Measurements from ENCODE around the gene SERINC2.
"Not testable (repeated sequence)": the region's sequence is repeated elsewhere in the genome, so short reads cannot be mapped to it uniquely, and the experiment has no call there.

Gene SERINC2

GRCh38 chr1:31386576-31387243, 26.3 kb upstream of the SERINC2 start:
- not testable (repeated sequence) for FAIRE-seq

GRCh38 chr1:31387612-31388011, 25.4 kb upstream of the SERINC2 start:
- FAIRE-seq: no peak

DNA sequence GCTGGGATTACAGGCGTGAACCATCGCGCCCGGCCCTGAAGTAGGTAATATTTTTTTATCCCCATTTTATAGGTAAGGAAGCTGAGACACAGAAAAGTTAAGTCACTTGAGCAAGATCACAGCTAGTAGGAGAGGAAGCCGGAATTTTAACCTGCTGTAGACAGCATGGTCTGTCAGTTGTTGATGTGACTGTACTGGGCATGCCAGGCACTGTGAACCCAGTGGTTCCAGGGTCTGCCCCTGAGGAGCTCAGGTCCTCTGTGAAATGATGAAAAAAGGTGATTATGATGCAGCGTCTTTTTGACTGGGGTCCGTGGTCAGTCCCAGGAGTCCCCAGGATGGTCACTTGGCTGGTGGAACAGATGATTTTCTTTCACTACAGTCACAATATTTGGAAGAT, 23.4 kb upstream of the SERINC2 start:
- no peak for FAIRE-seq

DNA sequence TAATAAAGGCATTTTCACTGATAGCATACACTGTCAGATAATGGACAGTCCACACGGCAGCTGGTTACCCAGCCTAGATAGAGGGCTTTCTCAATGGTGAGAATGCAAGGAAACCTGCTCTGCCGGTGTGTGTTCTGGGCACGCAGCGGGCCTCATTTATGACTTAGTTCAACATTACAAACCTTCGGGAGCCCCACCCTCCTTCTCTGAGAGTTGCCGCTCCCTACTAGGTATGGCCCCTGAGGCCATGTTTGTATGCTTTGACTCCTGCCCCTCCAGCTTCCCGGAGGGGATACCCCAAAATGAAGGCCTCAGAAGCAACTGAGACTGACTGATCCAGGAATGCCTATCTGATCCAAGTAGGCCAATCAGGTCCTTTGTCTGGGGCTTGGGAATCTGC, 22.9 kb upstream of the SERINC2 start:
- no peak for FAIRE-seq

DNA sequence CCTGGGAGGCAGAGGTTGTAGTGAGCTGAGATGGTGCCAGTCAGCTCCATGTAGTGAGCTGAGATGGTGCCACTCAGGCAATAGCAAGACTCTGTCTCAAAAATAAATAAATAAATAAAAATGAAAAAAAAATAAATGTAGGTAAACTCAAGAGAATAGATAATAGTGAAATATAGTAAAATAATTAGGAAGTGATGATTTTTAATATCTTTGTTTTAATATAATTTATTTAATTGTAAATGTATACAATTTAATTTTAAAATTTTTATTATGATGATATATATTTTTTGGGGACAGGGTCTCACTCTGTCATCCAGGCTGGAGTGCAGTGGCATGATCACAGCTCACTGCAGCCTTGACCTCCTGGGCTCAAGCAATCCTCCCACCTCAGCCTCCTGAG, 19.6 kb upstream of the SERINC2 start:
- no peak for FAIRE-seq

DNA sequence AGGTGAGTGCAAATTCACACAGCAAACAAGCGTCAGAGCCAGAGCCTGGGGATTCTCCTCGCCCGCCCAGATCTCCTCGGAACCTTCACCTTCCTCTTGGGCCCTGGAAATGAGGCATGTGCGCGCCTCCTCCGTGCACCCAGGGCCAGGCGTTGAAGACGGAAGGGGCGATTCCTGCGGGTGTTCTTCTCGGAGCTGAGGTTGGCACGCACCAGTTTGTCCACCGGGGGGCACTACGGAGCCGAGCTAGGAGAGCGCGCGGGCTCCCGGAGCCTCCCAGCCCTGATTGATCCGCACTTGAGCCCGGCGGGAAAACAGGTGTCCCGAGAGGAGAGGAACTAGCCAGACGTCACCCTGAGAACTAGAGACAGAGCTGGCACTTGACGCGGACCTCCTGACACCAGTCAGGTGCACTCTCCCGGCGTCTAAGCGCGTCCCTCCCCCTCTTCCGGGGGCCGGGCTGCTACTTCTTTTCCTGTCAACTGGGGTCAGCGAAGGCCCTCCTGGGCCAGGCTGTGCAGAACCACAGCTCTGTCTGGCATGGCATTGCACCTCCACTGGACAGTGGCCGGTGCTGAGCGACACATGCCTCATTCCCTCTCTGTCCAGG, 18.3 kb upstream of the SERINC2 start:
- FAIRE-seq: no peak

DNA sequence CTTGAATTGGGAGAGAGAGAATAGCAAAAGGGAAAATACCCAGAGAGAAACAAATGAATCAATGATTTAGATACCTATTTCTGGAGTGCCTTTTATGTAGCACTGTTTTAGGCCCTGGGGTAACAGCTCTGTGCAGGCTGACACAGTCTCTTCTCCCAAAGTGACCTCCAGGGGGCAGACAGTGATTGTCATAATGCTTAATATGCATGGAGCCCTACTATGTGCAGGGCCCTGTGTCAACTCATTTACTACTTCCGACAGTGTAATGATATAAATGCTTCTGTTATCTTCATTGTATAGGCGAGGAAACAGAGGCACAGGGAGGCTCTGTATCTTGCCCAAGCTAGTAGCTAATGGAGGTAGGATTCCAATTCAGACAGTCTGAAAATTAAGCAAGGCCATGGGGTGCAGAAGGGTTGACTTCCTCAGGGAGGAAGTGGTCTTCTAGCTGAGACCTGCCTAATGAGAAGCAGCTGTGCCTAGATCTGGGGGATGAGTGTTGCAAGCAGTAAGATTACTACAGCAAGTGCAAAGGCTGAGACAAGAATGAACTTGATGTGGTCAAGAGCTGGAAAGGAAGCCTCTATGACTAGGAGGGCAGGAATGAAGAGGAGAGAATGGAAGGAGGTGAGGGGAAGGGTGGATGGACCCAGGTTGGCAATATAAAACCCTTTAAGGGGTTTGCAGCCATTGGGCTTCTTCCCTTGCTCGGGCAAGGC, 16.2 kb upstream of the SERINC2 start:
- no peak for FAIRE-seq

DNA sequence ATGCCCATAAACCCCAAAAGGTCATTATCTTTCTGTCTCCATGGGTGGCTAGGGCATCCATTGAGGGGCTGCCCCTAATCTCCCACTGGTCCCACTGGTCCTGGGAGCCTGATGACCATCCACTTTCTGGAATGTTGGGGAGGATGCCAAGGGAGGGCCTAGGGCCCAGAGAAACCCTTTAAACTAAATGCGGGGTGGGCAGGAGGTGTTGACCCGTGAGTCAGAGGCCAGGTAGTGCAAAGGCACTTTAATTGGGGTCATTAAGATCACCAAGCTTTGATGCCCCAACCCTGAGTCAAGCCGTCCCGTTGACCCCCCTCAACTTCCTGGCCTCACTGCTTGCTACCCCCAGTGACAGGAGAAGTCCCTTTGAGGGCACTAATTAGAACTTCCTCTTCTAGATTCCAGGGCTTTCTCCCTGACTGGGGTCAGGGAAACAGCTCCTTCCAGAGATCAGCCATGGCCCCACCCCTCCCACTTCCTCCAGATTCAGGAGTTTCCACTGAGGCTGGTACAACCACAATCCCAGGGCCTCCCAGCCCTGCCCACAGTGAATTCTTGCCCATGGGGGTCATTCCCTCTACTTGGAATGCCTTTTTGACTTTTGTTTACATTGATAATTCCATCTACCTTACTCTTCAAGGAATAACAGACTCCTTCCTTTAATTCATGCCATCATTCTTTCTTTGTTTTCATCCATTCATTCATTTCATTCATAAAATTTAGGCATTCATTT, 15.5 kb upstream of the SERINC2 start:
- no peak for FAIRE-seq

GRCh38 chr1:31398246-31398645, 14.8 kb upstream of the SERINC2 start:
- FAIRE-seq: no peak

- FAIRE-seq: no peak
Observed at GRCh38 chr1:31399976-31400375, 13.0 kb upstream of the SERINC2 start.

- FAIRE-seq: no peak
Observed at GRCh38 chr1:31400393-31400792, 12.6 kb upstream of the SERINC2 start.

GRCh38 chr1:31401241-31401640, 11.8 kb upstream of the SERINC2 start:
- FAIRE-seq: no peak

DNA sequence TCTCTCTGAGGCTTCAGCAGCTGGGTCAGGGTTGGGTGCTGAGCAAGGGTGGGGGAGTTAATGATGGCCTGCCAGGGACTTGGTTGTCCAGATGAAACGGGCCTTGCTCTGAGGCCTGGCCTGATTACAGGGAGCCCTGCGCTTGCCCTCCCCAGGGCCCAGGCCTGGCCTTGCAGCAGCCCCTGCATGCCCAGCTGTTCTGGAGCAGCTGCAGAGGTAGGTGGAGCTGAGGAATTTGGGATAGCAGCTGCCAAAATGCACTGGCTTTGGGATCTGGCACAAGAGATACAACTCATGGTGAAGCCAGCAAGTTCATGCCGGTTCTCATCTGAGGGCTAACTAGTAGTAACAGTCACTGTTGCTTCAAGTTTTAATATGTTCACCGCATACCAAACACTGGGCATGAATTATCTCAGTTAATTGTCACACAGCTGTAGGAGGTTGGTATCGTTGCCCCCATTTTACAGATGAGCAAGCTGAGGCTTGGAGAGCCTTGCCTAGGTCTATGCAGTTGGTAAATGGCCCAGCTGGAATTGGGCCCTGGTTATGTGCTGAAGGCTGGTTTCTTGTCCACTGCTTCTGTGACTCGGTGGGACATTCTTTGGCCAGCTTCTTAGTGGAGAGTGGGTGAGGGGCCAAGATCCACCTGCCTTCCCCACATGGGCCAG, 7.3 kb upstream of the SERINC2 start:
- FAIRE-seq: no peak

DNA sequence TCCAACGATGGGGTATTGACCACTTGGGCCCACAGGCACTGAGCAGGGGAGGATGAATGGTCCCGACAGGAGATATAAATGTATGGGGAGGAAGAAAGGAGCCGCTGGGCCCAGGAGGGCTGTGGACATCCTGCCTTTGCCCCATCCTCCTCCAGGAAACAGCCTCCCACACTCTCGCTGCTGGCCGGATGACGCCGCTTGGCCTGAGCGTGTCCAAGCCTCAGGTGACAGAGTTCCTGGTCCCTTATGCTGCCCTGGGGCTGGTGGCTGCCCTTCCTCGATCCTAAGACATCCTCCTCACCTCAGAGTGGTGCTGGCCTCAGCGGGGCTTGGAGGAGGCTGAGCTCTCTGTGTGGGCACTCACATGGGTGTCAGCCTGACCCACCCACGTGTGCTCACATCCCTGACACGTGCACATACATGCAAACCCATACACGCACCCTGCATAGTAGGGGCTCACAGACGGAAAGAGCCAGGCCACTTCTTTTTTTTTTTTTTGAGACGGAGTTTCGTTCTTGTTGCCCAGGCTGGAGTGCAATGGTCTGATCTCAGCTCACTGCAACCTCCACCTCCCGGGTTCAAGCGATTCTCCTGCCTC, 5.9 kb upstream of the SERINC2 start:
- no peak for FAIRE-seq

GRCh38 chr1:31408788-31409318, 4.2 kb upstream of the SERINC2 start:
- FAIRE-seq: no peak

- no peak for FAIRE-seq
Observed at GRCh38 chr1:31409946-31410858, 2.8 kb upstream of the SERINC2 start.

DNA sequence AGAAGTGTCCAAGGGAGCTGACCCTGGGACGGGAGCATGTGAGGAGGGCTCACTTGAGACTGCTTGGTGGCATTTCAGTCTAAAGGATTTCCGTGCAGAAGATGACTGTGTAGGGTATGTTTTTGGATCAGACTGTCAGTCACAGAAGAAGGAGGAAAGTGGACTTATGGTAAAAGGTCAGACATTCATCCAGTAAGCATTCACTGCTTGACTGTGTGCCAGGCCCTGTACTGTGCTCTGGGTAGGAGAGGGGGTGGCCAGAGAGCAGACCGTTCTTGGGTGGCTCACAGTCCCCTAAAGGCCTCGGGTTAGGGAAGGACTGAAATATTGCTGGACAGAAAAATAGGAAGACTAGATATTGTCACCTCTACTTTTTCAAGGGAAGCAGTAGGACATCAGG, 2.1 kb upstream of the SERINC2 start:
- FAIRE-seq: no peak

- no peak for FAIRE-seq
Observed at GRCh38 chr1:31412205-31412604, 808 bp upstream of the SERINC2 start.

GRCh38 chr1:31413405-31414001, 490 bp downstream of the SERINC2 start:
- FAIRE-seq: no peak

- no peak for FAIRE-seq
Observed at GRCh38 chr1:31414980-31415370, 2.0 kb downstream of the SERINC2 start.

DNA sequence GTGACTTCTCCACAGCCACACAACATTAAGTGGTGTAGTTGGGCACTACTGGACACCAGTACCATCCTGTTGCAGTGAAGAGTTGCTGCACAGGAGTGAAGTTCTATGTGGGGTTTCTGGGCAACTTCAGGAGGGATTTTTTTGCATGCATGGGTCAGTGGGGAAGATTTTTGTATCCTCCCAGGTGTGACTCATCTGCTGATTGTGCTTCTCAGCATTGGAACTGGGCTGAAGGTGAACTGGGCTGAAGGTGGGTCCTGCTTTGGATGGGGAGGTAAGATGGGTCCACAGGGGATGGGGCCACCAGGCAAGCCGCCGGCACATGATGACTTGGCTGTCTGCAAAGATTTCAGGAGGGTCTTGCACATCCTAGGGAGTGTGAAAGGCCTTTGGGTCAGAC, 2.6 kb downstream of the SERINC2 start:
- no peak for FAIRE-seq

Data from endometrium (tissue), 2 donors.